ENCODE data around the gene RAP1A.

The RAP1A gene

DNA sequence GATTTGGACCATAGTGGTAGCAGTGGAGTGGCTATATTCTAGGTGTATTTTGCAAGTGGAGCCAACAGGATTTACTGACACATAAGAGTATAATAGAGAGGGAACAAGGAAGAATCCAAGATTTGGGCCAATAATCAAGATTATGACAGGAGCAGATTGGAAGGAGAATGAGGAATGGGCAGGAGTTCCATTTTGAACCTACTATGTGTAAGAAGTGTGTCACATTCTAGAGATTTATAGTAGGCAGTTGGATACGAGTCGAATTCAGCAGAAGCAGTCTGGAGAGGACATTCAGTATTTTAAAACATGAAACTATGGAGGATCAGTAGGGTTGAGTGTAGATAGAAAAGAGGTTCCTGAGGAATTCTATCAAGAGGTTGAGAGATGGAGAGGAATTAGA is 97.9 kb downstream of the RAP1A start:
- H3K36me3 ChIP-seq (ENCODE audit: insufficient read depth, low read length): no peaks in the 10 kb centered on the region
- H3K4me3 ChIP-seq (ENCODE audit: low read depth in 1 of 2, low read length in 2 of 2): no peak overlapping the region
- no peaks in the 10 kb centered on the region for H3K79me2 ChIP-seq (ENCODE audit: insufficient read depth, low read length)
- no peaks in the 10 kb centered on the region for H3K9me3 ChIP-seq (ENCODE audit: insufficient read depth, low read length, severe bottlenecking)
- H3K9ac ChIP-seq (ENCODE audit: low read depth, low read length): no peak overlapping the region
- H3K4me2 ChIP-seq (ENCODE audit: insufficient read depth, low read length): no peak overlapping the region
- H3K27ac ChIP-seq (ENCODE audit: low read length): no peak overlapping the region
- no peaks in the 10 kb centered on the region for H3K4me1 ChIP-seq (ENCODE audit: insufficient read depth, low read length)
- TF ChIP-seq EZH2 (IDR thresholded peaks at IDR 0.05; ENCODE audit: borderline replicate concordance, low read depth, low read length, severe bottlenecking): no peak
- TF ChIP-seq, protein P1, sequence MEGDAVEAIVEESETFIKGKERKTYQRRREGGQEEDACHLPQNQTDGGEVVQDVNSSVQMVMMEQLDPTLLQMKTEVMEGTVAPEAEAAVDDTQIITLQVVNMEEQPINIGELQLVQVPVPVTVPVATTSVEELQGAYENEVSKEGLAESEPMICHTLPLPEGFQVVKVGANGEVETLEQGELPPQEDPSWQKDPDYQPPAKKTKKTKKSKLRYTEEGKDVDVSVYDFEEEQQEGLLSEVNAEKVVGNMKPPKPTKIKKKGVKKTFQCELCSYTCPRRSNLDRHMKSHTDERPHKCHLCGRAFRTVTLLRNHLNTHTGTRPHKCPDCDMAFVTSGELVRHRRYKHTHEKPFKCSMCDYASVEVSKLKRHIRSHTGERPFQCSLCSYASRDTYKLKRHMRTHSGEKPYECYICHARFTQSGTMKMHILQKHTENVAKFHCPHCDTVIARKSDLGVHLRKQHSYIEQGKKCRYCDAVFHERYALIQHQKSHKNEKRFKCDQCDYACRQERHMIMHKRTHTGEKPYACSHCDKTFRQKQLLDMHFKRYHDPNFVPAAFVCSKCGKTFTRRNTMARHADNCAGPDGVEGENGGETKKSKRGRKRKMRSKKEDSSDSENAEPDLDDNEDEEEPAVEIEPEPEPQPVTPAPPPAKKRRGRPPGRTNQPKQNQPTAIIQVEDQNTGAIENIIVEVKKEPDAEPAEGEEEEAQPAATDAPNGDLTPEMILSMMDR (IDR thresholded peaks at IDR 0.05; ENCODE audit: borderline replicate concordance, extremely low read depth, low read length, poor library complexity, severe bottlenecking): no peak
- no peaks in the 10 kb centered on the region for H4K20me1 ChIP-seq (ENCODE audit: insufficient read depth, low read length)
- DNase-seq (no peak), ATAC-seq (ENCODE audit: insufficient read depth, low read depth) (no peak)
- H2AFZ ChIP-seq (ENCODE audit: low read depth, low read length): no peak overlapping the region
- no peaks in the 10 kb centered on the region for H3K27me3 ChIP-seq (ENCODE audit: insufficient read depth, low read length, poor library complexity)

- no peak overlapping the region for H3K27ac ChIP-seq (ENCODE audit: low read length)
- no peaks in the 10 kb centered on the region for H4K20me1 ChIP-seq (ENCODE audit: insufficient read depth, low read length)
- ATAC-seq (ENCODE audit: insufficient read depth, low read depth) (no peak), DNase-seq (no peak)
- H3K4me2 ChIP-seq (ENCODE audit: insufficient read depth, low read length): no peak overlapping the region
- TF ChIP-seq, protein P1 (IDR thresholded peaks at IDR 0.05; ENCODE audit: borderline replicate concordance, extremely low read depth, low read length, poor library complexity, severe bottlenecking): no peak
- TF ChIP-seq EZH2 (IDR thresholded peaks at IDR 0.05; ENCODE audit: borderline replicate concordance, low read depth, low read length, severe bottlenecking): no peak
- no peak overlapping the region for H3K9ac ChIP-seq (ENCODE audit: low read depth, low read length)
- H3K79me2 ChIP-seq (ENCODE audit: insufficient read depth, low read length): no peaks in the 10 kb centered on the region
- H3K27me3 ChIP-seq (ENCODE audit: insufficient read depth, low read length, poor library complexity): no peaks in the 10 kb centered on the region
- no peaks in the 10 kb centered on the region for H3K9me3 ChIP-seq (ENCODE audit: insufficient read depth, low read length, severe bottlenecking)
- H3K36me3 ChIP-seq (ENCODE audit: insufficient read depth, low read length): no peaks in the 10 kb centered on the region
- no peak overlapping the region for H2AFZ ChIP-seq (ENCODE audit: low read depth, low read length)
- no peak overlapping the region for H3K4me3 ChIP-seq (ENCODE audit: low read depth in 1 of 2, low read length in 2 of 2)
- no peaks in the 10 kb centered on the region for H3K4me1 ChIP-seq (ENCODE audit: insufficient read depth, low read length)
These were observed 99.5 kb downstream of the RAP1A start for GRCh38 chr1:111719135-111719534.

DNA sequence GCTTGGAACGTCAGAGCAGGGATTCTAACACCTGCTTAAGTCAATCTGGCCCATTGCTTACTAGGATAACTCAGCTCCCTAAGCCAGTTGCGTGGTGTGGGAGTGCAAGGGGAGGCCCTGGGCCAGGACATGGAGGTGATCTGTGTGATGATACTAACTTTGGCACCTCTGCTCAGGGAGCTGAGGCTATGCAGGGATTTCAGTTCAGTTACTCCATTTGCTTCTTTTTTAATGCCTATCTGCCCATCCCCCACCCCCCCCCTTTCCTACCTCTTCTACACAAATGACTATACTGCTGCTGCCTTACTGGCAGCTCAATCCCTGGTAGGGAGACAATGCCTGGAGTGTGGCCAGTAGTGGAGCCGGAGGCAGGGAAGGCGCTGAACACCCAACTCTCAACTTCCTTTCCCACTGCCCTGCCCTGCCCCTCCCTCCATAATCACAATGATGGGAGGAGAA is 100.1 kb downstream of the RAP1A start:
- Histone ChIP-seq H3K27ac (ENCODE audit: low read length) (no peak overlapping the region), H2AFZ (ENCODE audit: low read depth, low read length) (no peak overlapping the region), H3K79me2 (ENCODE audit: insufficient read depth, low read length) (no peaks in the 10 kb centered on the region), H3K9me3 (ENCODE audit: insufficient read depth, low read length, severe bottlenecking) (no peaks in the 10 kb centered on the region), H3K9ac (ENCODE audit: low read depth, low read length) (no peak overlapping the region), H3K27me3 (ENCODE audit: insufficient read depth, low read length, poor library complexity) (no peaks in the 10 kb centered on the region), H3K4me1 (ENCODE audit: insufficient read depth, low read length) (no peaks in the 10 kb centered on the region), H3K4me2 (ENCODE audit: insufficient read depth, low read length) (no peak overlapping the region), H4K20me1 (ENCODE audit: insufficient read depth, low read length) (no peaks in the 10 kb centered on the region), H3K36me3 (ENCODE audit: insufficient read depth, low read length) (no peaks in the 10 kb centered on the region), H3K4me3 (ENCODE audit: low read depth in 1 of 2, low read length in 2 of 2) (no peak overlapping the region)
- DNase-seq: no peak
- TF ChIP-seq, protein P1 (IDR thresholded peaks at IDR 0.05; ENCODE audit: borderline replicate concordance, extremely low read depth, low read length, poor library complexity, severe bottlenecking): no peak
- no peak for TF ChIP-seq EZH2 (IDR thresholded peaks at IDR 0.05; ENCODE audit: borderline replicate concordance, low read depth, low read length, severe bottlenecking)
- no peak for ATAC-seq (ENCODE audit: insufficient read depth, low read depth)

All from DND-41 (cell line).